Measurements from ENCODE around the gene PTPRA.

DNA sequence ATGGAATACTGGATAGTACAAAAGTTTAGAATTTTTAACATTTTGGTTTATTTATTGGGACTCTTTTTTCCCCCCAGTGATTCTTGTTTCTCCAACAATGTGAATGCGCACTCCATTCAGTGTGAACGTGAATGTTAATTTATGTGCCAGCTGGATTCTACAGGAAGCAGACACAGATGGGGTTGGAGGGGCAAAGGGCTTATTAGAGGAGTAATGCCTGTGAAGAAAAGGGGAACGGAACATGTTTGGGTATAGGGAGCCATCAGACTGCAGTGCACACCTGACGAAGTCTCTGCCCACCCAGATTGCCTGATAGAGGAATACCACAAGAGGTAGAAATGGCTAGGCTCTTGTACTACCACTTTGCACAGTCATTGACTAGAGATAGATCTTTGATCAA is 48.2 kb downstream of the PTPRA start:
- TF ChIP-seq, protein P1, sequence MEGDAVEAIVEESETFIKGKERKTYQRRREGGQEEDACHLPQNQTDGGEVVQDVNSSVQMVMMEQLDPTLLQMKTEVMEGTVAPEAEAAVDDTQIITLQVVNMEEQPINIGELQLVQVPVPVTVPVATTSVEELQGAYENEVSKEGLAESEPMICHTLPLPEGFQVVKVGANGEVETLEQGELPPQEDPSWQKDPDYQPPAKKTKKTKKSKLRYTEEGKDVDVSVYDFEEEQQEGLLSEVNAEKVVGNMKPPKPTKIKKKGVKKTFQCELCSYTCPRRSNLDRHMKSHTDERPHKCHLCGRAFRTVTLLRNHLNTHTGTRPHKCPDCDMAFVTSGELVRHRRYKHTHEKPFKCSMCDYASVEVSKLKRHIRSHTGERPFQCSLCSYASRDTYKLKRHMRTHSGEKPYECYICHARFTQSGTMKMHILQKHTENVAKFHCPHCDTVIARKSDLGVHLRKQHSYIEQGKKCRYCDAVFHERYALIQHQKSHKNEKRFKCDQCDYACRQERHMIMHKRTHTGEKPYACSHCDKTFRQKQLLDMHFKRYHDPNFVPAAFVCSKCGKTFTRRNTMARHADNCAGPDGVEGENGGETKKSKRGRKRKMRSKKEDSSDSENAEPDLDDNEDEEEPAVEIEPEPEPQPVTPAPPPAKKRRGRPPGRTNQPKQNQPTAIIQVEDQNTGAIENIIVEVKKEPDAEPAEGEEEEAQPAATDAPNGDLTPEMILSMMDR (IDR thresholded peaks at IDR 0.05; ENCODE audit: low read depth, low read length, poor library complexity, severe bottlenecking): no peak
- no peak for TF ChIP-seq EZH2phosphoT487 (IDR thresholded peaks at IDR 0.05; ENCODE audit: borderline replicate concordance, low read length)
